ENCODE data around the gene MRNIP.

The MRNIP gene

DNA sequence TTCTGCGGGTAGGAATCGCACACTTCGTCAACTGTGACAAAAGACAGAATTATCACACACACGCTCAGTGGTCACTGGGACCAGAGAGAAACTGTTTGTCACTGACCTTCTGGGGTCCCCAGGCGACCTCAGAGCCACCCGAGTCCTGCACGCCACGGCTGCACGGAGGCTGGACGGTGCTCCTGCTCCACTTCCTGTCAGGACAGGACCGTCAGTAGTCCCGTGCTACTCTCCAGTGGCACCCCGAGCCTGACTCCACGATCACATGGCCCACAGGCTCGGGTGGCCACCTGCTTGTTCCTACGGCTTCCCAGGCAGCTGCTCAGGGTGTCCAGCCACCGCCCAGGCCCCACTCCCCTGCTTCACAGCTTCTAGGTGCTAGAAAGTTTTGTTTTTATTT lies 17.9 kb downstream of the MRNIP start:
- TF ChIP-seq POLR2AphosphoS5 (IDR thresholded peaks at IDR 0.05; ENCODE audit: low read depth), result no peak
- TF ChIP-seq, protein P1, sequence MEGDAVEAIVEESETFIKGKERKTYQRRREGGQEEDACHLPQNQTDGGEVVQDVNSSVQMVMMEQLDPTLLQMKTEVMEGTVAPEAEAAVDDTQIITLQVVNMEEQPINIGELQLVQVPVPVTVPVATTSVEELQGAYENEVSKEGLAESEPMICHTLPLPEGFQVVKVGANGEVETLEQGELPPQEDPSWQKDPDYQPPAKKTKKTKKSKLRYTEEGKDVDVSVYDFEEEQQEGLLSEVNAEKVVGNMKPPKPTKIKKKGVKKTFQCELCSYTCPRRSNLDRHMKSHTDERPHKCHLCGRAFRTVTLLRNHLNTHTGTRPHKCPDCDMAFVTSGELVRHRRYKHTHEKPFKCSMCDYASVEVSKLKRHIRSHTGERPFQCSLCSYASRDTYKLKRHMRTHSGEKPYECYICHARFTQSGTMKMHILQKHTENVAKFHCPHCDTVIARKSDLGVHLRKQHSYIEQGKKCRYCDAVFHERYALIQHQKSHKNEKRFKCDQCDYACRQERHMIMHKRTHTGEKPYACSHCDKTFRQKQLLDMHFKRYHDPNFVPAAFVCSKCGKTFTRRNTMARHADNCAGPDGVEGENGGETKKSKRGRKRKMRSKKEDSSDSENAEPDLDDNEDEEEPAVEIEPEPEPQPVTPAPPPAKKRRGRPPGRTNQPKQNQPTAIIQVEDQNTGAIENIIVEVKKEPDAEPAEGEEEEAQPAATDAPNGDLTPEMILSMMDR (IDR thresholded peaks at IDR 0.05; ENCODE audit: insufficient read depth, low read length), result no peak
- TF ChIP-seq, protein P2, sequence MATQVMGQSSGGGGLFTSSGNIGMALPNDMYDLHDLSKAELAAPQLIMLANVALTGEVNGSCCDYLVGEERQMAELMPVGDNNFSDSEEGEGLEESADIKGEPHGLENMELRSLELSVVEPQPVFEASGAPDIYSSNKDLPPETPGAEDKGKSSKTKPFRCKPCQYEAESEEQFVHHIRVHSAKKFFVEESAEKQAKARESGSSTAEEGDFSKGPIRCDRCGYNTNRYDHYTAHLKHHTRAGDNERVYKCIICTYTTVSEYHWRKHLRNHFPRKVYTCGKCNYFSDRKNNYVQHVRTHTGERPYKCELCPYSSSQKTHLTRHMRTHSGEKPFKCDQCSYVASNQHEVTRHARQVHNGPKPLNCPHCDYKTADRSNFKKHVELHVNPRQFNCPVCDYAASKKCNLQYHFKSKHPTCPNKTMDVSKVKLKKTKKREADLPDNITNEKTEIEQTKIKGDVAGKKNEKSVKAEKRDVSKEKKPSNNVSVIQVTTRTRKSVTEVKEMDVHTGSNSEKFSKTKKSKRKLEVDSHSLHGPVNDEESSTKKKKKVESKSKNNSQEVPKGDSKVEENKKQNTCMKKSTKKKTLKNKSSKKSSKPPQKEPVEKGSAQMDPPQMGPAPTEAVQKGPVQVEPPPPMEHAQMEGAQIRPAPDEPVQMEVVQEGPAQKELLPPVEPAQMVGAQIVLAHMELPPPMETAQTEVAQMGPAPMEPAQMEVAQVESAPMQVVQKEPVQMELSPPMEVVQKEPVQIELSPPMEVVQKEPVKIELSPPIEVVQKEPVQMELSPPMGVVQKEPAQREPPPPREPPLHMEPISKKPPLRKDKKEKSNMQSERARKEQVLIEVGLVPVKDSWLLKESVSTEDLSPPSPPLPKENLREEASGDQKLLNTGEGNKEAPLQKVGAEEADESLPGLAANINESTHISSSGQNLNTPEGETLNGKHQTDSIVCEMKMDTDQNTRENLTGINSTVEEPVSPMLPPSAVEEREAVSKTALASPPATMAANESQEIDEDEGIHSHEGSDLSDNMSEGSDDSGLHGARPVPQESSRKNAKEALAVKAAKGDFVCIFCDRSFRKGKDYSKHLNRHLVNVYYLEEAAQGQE (IDR thresholded peaks at IDR 0.05; ENCODE audit: insufficient replicate concordance, low read depth), result no peak
- TF ChIP-seq GABPA (IDR thresholded peaks at IDR 0.05; ENCODE audit: low read depth), result no peak
- no peak overlapping the region for H3K4me3 ChIP-seq (replicated peaks; ENCODE audit: insufficient read depth, low read length)
- DNase-seq (ENCODE audit: low read depth in 1 of 2, low spot score in 1 of 2), result no peak
- no peaks in the 10 kb centered on the region for H3K27me3 ChIP-seq (ENCODE audit: insufficient read depth, poor library complexity, severe bottlenecking)
- H3K27ac ChIP-seq (replicated peaks), result no peak overlapping the region

DNA sequence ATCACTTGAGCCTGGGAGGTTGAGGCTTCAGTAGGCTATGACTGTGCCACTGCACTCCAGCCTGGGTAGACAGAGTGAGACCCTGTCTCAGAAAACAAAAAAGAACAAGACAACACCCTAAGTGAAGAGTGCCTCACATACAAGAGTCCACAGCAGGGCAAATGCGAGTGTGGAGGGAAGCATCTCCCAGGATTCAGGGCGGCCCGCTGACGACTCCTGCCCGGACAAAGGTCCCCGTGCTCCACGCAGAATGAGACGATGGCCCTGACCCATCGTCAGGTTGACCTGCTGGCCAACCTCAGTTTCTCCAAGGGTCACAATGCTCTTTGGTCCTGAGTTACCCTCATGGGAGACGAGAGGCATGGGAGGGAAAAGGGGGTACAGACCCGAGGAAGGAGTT lies 18.3 kb downstream of the MRNIP start:
- TF ChIP-seq, protein P1 (IDR thresholded peaks at IDR 0.05; ENCODE audit: insufficient read depth, low read length), result no peak
- no peak for TF ChIP-seq GABPA (IDR thresholded peaks at IDR 0.05; ENCODE audit: low read depth)
- TF ChIP-seq, protein P2 (IDR thresholded peaks at IDR 0.05; ENCODE audit: insufficient replicate concordance, low read depth), result no peak
- TF ChIP-seq SPI1 (IDR thresholded peaks at IDR 0.05; ENCODE audit: borderline replicate concordance, low read depth), result no peak
- TF ChIP-seq POLR2AphosphoS5 (IDR thresholded peaks at IDR 0.05; ENCODE audit: low read depth), result no peak
- H3K4me3 ChIP-seq (replicated peaks; ENCODE audit: insufficient read depth, low read length), result no peak overlapping the region
- no peaks in the 10 kb centered on the region for H3K27me3 ChIP-seq (ENCODE audit: insufficient read depth, poor library complexity, severe bottlenecking)
- H3K27ac ChIP-seq (replicated peaks), result no peak overlapping the region
- no peak for DNase-seq (ENCODE audit: low read depth in 1 of 2, low spot score in 1 of 2)

DNA sequence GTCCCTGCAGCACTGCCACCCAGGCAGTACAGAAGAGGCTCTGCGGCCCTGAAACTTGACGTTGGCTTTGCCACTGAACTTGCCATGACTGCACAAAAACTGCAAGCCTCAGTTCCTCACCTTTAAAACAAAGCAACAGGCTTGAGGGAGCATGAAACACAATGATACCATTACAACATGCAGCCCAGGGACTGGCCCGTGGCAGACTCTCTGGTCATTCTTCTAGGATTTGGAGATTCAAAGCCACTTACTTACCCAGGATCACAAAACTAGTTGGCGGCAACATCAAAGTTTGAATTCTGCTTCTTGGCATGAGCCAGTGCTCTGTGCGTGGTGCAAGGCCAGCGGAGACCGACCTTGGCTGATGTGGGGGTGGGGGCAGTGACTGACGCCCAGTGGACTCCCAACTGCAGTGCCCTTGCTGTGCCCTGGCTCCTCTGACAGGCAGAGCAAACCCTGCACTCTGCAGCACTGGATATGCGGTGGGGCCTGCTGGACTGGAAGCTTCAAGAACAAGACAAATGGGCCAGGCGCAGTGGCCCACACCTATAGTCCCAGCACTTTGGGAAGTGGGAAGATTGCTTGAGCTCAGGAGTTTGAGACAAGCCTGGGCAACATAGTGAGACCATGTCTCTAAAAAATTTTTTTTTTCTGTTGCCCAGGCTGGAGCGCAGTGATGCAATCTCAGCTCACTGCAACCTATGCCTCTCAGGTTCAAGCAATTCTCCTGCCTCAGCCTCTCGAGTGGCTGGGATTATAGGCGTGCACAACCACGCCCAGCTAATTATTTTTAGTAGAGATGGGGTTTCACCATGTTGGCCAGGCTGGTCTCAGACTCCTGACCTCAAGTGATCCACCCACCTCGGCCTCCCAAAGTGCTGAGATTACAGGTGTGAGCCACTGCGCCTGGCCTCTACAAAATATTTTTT lies 19.0 kb downstream of the MRNIP start:
- Histone ChIP-seq H3K27me3 (ENCODE audit: insufficient read depth, poor library complexity, severe bottlenecking) (no peaks in the 10 kb centered on the region), H3K4me3 (replicated peaks; ENCODE audit: insufficient read depth, low read length) (no peak overlapping the region), H3K27ac (replicated peaks) (no peak overlapping the region)
- no peak for DNase-seq (ENCODE audit: low read depth in 1 of 2, low spot score in 1 of 2)
- TF ChIP-seq GABPA (IDR thresholded peaks at IDR 0.05; ENCODE audit: low read depth) (no peak), SPI1 (IDR thresholded peaks at IDR 0.05; ENCODE audit: borderline replicate concordance, low read depth) (no peak), POLR2AphosphoS5 (IDR thresholded peaks at IDR 0.05; ENCODE audit: low read depth) (no peak)
- TF ChIP-seq, protein P1 (IDR thresholded peaks at IDR 0.05; ENCODE audit: insufficient read depth, low read length), result no peak
- TF ChIP-seq, protein P2 (IDR thresholded peaks at IDR 0.05; ENCODE audit: insufficient replicate concordance, low read depth), result no peak

Measured in HL-60 (cell line).